ENCODE measurements around the gene SENP5. TPM values are rescaled to one million over a fixed set of nuclear protein-coding genes. Genes with fewer than 3 reads are reported as not detected.

The SENP5 gene
- total and polyA plus RNA-seq, 9 of the 15 experiments (the other 6 are each of a cell fraction or from before 2014, with no cell fraction given), result 18.3 to 59.7 (median 35.8) TPM

GRCh38 chr3:196842567-196843434, 24.9 kb upstream of the SENP5 start (continued):
- TF ChIP-seq THAP12 (CRISPR knock-in tag; IDR thresholded peaks at IDR 0.05) (0 out of 2 replicates have a peak, but pooled peaks have one; percentile 14), ZNF507 (tag; conservative IDR thresholded peaks at IDR 0.05) (peak; percentile 86), POLR3A (IDR thresholded peaks at IDR 0.05; ENCODE audit: borderline replicate concordance, extremely low read depth, insufficient read depth, insufficient read length) (no peak), NUFIP1 (IDR thresholded peaks at IDR 0.05; ENCODE audit: partially characterized antibody) (peak; percentile 99), TCF3 (CRISPR knock-in tag; IDR thresholded peaks at IDR 0.05) (peak; percentile 45; the same call in 1 of the 2 replicates), RFX5 (IDR thresholded peaks at IDR 0.05; ENCODE audit: low read depth, low read length) (no peak), MYC (IDR thresholded peaks at IDR 0.05; ENCODE audit: low read depth, low read length) (peak; percentile 21; the same call in 1 of the 2 replicates), MYC (CRISPR knock-in tag; IDR thresholded peaks at IDR 0.05; ENCODE audit: borderline replicate concordance, low read depth) (peak; percentile 100), IRF9 (tag; IDR thresholded peaks at IDR 0.05) (peak; percentile 100), SAFB (IDR thresholded peaks at IDR 0.05; ENCODE audit: borderline replicate concordance, low read depth, low read length) (no peak), RNF219 (CRISPR knock-in tag; IDR thresholded peaks at IDR 0.05) (peak; percentile 98), NR3C1 (CRISPR knock-in tag; IDR thresholded peaks at IDR 0.05) (no peak), GTF2A2 (tag; IDR thresholded peaks at IDR 0.05) (peak; percentile 100), STAT5B (CRISPR knock-in tag; IDR thresholded peaks at IDR 0.05) (peak; percentile 99), RCOR1 (IDR thresholded peaks at IDR 0.05; ENCODE audit: borderline replicate concordance in 1 of 2, low read depth in 2 of 2, low read length in 2 of 2) (peak in 1 of 2 experiments; percentile 60; a peak in 2 of 4 replicates), ZNF655 (CRISPR knock-in tag; IDR thresholded peaks at IDR 0.05) (peak; percentile 78; the same call in 1 of the 2 replicates), CBFB (CRISPR knock-in tag; IDR thresholded peaks at IDR 0.05) (no peak), ARID3A (IDR thresholded peaks at IDR 0.05; ENCODE audit: borderline replicate concordance, low read depth, low read length) (peak; percentile 34; the same call in 1 of the 2 replicates)

All from K562 (cell line).